Neural cell (in vitro differentiated cells): Measurements from ENCODE around the gene RBMS3. TPM values are rescaled to one million over a fixed set of nuclear protein-coding genes. Genes with fewer than 3 reads are reported as not detected.

Experiments
- H2AFZ ChIP-seq: fragments of 200-600, 300-800 bp; sonication (generic), shearing (Covaris generic); 2 replicates; pipeline ENCODE4 v1.6.0; 2014; ENCODE audit warnings: low read depth, mild to moderate bottlenecking, antibody characterized with exemption, low read length, moderate library complexity
- H3F3A ChIP-seq: fragments of 200-600 bp; shearing (Covaris generic); 2 replicates; pipeline ENCODE4 v1.6.1; 2016; ENCODE audit warnings: mild to moderate bottlenecking, moderate library complexity, mixed read lengths, antibody characterized with exemption, low read length; ENCODE audit not compliant: insufficient read depth, poor library complexity, severe bottlenecking
- H3K27ac ChIP-seq: fragments of 200-600, 300-800 bp; sonication (generic), shearing (Covaris generic); 2 replicates; pipeline ENCODE4 v1.5.1; 2014; ENCODE audit warnings: mild to moderate bottlenecking, low read length, moderate library complexity
- H3K27me3 ChIP-seq: fragments of 300-800, 200-600 bp; sonication (generic), shearing (Covaris generic); 2 replicates; pipeline ENCODE4 v1.6.0; 2014; ENCODE audit warnings: mild to moderate bottlenecking, low read depth, low read length, moderate library complexity; ENCODE audit not compliant: insufficient read depth
- H3K36me3 ChIP-seq: fragments of 300-800, 200-600 bp; sonication (generic), shearing (Covaris generic); 2 replicates; pipeline ENCODE4 v1.5.1; 2014; ENCODE audit warnings: mild to moderate bottlenecking, antibody characterized with exemption, low read length, moderate library complexity; ENCODE audit not compliant: insufficient read depth
- H3K4me2 ChIP-seq: fragments of 300-800, 200-600 bp; sonication (generic), shearing (Covaris generic); 2 replicates; pipeline ENCODE4 v1.6.0; 2014; ENCODE audit warnings: mild to moderate bottlenecking, low read length
- H3K4me3 ChIP-seq: fragments of 300-800, 200-600 bp; sonication (generic), shearing (Covaris generic); 2 replicates; pipeline ENCODE4 v1.5.1; 2014; ENCODE audit warnings: mild to moderate bottlenecking, low read length, moderate library complexity
- H3K79me2 ChIP-seq: fragments of 200-600 bp; shearing (Covaris generic); replicated peaks from 2 replicates; pipeline ENCODE4 v1.6.0; 2014; ENCODE audit warnings: mild to moderate bottlenecking, low read length, moderate library complexity; ENCODE audit not compliant: insufficient read depth
- H3K9ac ChIP-seq: fragments of 300-800, 200-600 bp; sonication (generic), shearing (Covaris generic); 2 replicates; pipeline ENCODE4 v1.6.1; 2016; ENCODE audit warnings: mild to moderate bottlenecking, low read length, mixed read lengths
- H3K9me2 ChIP-seq: fragments of 200-600 bp; shearing (Covaris generic); 2 replicates; pipeline ENCODE4 v1.6.1; 2016; ENCODE audit warnings: mild to moderate bottlenecking, low read length, mixed read lengths; ENCODE audit not compliant: insufficient read depth
- H3K9me3 ChIP-seq: fragments of 200-600, 300-800 bp; sonication (generic), shearing (Covaris generic); 2 replicates; pipeline ENCODE4 v1.6.1; 2016; ENCODE audit warnings: mild to moderate bottlenecking, mixed run types, low read length, moderate library complexity, mixed read lengths
- H4K20me1 ChIP-seq: fragments of 200-600 bp; shearing (Covaris generic); 2 replicates; pipeline ENCODE4 v1.6.1; 2016; ENCODE audit warnings: mild to moderate bottlenecking, mixed run types; ENCODE audit not compliant: insufficient read depth
- CTCF ChIP-seq: fragments of 450-650 bp; IDR thresholded peaks from 2 replicates; pipeline ENCODE4 v1.5.1; 2014; ENCODE audit warnings: antibody characterized with exemption, mild to moderate bottlenecking, moderate library complexity; ENCODE audit not compliant: poor library complexity, severe bottlenecking
- EP300 ChIP-seq: fragments of 450-650 bp; conservative IDR thresholded peaks from 2 replicates; pipeline ENCODE4 v1.6.1; 2014; ENCODE audit warnings: antibody characterized with exemption, mild to moderate bottlenecking, moderate library complexity; ENCODE audit not compliant: poor library complexity, severe bottlenecking
- EZH2 ChIP-seq: fragments of 200-600, 300-800 bp; shearing (Covaris generic), sonication (generic); IDR thresholded peaks from 2 replicates; pipeline ENCODE4 v1.6.1; 2014; ENCODE audit warnings: antibody characterized with exemption, low read length, borderline replicate concordance, mild to moderate bottlenecking; ENCODE audit not compliant: insufficient read depth, poor library complexity, severe bottlenecking
- MXI1 ChIP-seq: fragments of 450-650 bp; conservative IDR thresholded peaks from 2 replicates; pipeline ENCODE4 v1.6.1; 2014; ENCODE audit warnings: antibody characterized with exemption, mild to moderate bottlenecking; ENCODE audit not compliant: poor library complexity, severe bottlenecking
- POLR2AphosphoS5 ChIP-seq: IDR thresholded peaks from 2 replicates; pipeline ENCODE4 v1.6.1; 2012
- RAD21 ChIP-seq: fragments of 450-650 bp; conservative IDR thresholded peaks from 2 replicates; pipeline ENCODE4 v1.6.1; 2014; ENCODE audit warnings: antibody characterized with exemption, mild to moderate bottlenecking, moderate library complexity
- REST ChIP-seq: IDR thresholded peaks from 2 replicates; pipeline ENCODE4 v1.6.1; 2012; ENCODE audit warnings: borderline replicate concordance
- SMC3 ChIP-seq: fragments of 450-650 bp; conservative IDR thresholded peaks from 2 replicates; pipeline ENCODE4 v1.6.1; 2014; ENCODE audit warnings: antibody characterized with exemption, mild to moderate bottlenecking, moderate library complexity; ENCODE audit not compliant: poor library complexity
- TAF1 ChIP-seq: IDR thresholded peaks from 2 replicates; pipeline ENCODE4 v1.6.1; 2012; ENCODE audit warnings: low read depth
- polyA plus RNA-seq: library from polyadenylated mRNA; depleted of rRNA; stranded (reverse); fragments of >200 nt; gene quantifications from 2 replicates; pipeline ENCODE4 v1.2.3, GENCODE V29; 2014

Gene RBMS3
- polyA plus RNA-seq, 1 donor from 2014 or later = 0.53 TPM

GRCh38 chr3:29977360-29977759 is 696.5 kb downstream of the RBMS3 start:
- H3K27me3 ChIP-seq = no peaks in the 10 kb centered on the region

GRCh38 chr3:29978036-29978435 is 697.2 kb downstream of the RBMS3 start:
- Histone ChIP-seq H3K36me3 (no peaks in the 10 kb centered on the region), H3K9me3 (no peaks in the 10 kb centered on the region), H3K79me2 (no peaks in the 10 kb centered on the region), H3K9me2 (no peaks in the 10 kb centered on the region), H3K4me2 (no peak overlapping the region), H3F3A (no peaks in the 10 kb centered on the region), H2AFZ (no peak overlapping the region), H3K27me3 (no peaks in the 10 kb centered on the region), H4K20me1 (no peaks in the 10 kb centered on the region), H3K9ac (no peak overlapping the region), H3K27ac (no peak overlapping the region), H3K4me3 (no peak overlapping the region)
- no peak for TF ChIP-seq POLR2AphosphoS5
- no peak for TF ChIP-seq CTCF
- no peak for TF ChIP-seq TAF1
- no peak for TF ChIP-seq SMC3
- TF ChIP-seq MXI1 = no peak
- no peak for TF ChIP-seq EZH2
- no peak for TF ChIP-seq RAD21

More at GRCh38 chr3:29977360-29977759, 696.5 kb downstream of the RBMS3 start:
- Histone ChIP-seq H3K4me2 (no peak overlapping the region), H3K9me3 (no peaks in the 10 kb centered on the region), H3K9ac (no peak overlapping the region), H3K9me2 (no peaks in the 10 kb centered on the region), H3K36me3 (no peaks in the 10 kb centered on the region), H3F3A (no peaks in the 10 kb centered on the region), H3K27ac (no peak overlapping the region), H2AFZ (no peak overlapping the region), H3K4me3 (no peak overlapping the region), H3K79me2 (no peaks in the 10 kb centered on the region), H4K20me1 (no peaks in the 10 kb centered on the region)
- no peak for TF ChIP-seq EZH2
- TF ChIP-seq REST = no peak
- no peak for TF ChIP-seq TAF1
- no peak for TF ChIP-seq CTCF
- no peak for TF ChIP-seq POLR2AphosphoS5
- TF ChIP-seq RAD21 = no peak
- TF ChIP-seq MXI1 = no peak
- no peak for TF ChIP-seq SMC3
- no peak for TF ChIP-seq EP300
